GM21576 (cell line): ENCODE results near the gene SPAG16.

ENCODE experiments used
- ATAC-seq: cut with Tn5 transposase; IDR thresholded peaks from one replicate; pipeline ENCODE4 v1.9.1; 2021; ENCODE audit warnings: mild to moderate bottlenecking, moderate library complexity; ENCODE audit not compliant: unreplicated experiment

SPAG16 gene

GRCh38 chr2:214226061-214226460 lies 941.8 kb downstream of the SPAG16 start:
- ATAC-seq, result no peak

- no peak for ATAC-seq
Observed at GRCh38 chr2:214232271-214232670, 948.0 kb downstream of the SPAG16 start.

- no peak for ATAC-seq
Observed at GRCh38 chr2:214233164-214233563, 948.9 kb downstream of the SPAG16 start.

- ATAC-seq, result no peak
Observed at GRCh38 chr2:214242797-214243196, 958.5 kb downstream of the SPAG16 start.

GRCh38 chr2:214244847-214245246 lies 960.6 kb downstream of the SPAG16 start:
- ATAC-seq, result no peak

GRCh38 chr2:214246417-214246816 lies 962.2 kb downstream of the SPAG16 start:
- ATAC-seq, result no peak

GRCh38 chr2:214247531-214247930 lies 963.3 kb downstream of the SPAG16 start:
- no peak for ATAC-seq

GRCh38 chr2:214255046-214255445 lies 970.8 kb downstream of the SPAG16 start:
- no peak for ATAC-seq

GRCh38 chr2:214261683-214262082 lies 977.4 kb downstream of the SPAG16 start:
- ATAC-seq, result no peak

GRCh38 chr2:214264171-214264570 lies 979.9 kb downstream of the SPAG16 start:
- no peak for ATAC-seq

- ATAC-seq, result no peak
Observed at GRCh38 chr2:214265991-214266489, 981.8 kb downstream of the SPAG16 start.

- no peak for ATAC-seq
Observed at GRCh38 chr2:214277880-214278279, 993.6 kb downstream of the SPAG16 start.

- no peak for ATAC-seq
Observed at GRCh38 chr2:214286011-214286410, 1001.7 kb downstream of the SPAG16 start.

GRCh38 chr2:214293593-214293992 lies 1009.3 kb downstream of the SPAG16 start:
- ATAC-seq, result no peak

- ATAC-seq, result no peak
Observed at GRCh38 chr2:214294426-214294825, 1010.2 kb downstream of the SPAG16 start.

GRCh38 chr2:214297423-214297822 lies 1013.2 kb downstream of the SPAG16 start:
- ATAC-seq, result no peak

- peak; percentile 55 for ATAC-seq
Observed at GRCh38 chr2:214310319-214310718, 1026.1 kb downstream of the SPAG16 start.

- peak; percentile 62 for ATAC-seq
Observed at GRCh38 chr2:214311031-214311533, 1026.8 kb downstream of the SPAG16 start.

- no peak for ATAC-seq
Observed at GRCh38 chr2:214311931-214312749, 1027.9 kb downstream of the SPAG16 start.

GRCh38 chr2:214315324-214315723 lies 1031.1 kb downstream of the SPAG16 start:
- no peak for ATAC-seq

GRCh38 chr2:214320211-214320610 lies 1035.9 kb downstream of the SPAG16 start:
- ATAC-seq, result no peak

GRCh38 chr2:214322662-214323061 lies 1038.4 kb downstream of the SPAG16 start:
- no peak for ATAC-seq
